ENCODE data around the gene CD38. TPM values are rescaled to one million over a fixed set of nuclear protein-coding genes. Genes with fewer than 3 reads are reported as not detected.

The CD38 gene
- total RNA-seq, 1 experiment from 2014 or later, result 0.07 TPM

DNA sequence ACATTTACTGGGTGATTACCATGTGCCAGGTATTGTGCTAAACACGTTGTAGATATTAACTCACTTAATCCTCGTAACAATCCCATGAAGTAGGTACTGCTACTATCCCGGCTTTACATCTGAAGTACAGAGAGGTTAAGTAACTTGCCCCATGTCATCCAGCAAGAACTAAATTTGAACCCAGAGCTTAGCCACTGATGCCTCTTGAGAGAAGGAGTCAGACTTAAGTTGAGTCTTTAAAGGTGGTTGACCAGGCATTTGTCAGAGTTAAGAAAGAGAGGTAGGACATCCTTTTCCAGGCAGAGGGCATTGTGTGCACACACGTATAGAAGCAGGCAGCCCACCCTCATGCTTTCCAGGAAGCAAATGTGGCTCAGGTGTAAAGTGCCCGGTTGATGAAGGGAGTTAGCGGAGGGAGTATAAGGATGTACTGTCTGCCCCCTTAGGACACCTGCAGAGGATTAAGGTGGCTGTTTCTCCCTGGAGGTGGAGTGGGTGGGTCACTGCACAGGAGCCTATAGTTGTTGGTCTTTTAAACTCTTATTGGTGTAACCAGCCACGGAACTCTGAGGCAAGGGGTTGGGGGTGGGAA lies 335 bp upstream of the CD38 start:
- no peak overlapping the region for H2AK5ac ChIP-seq (ENCODE audit: insufficient read length, low read length)
- H4K20me1 ChIP-seq (ENCODE audit: control insufficient read depth, insufficient read depth, insufficient read length), result no peaks in the 10 kb centered on the region
- H3K4me3 Mint-ChIP-seq, result peak overlapping the region; percentile 67 to 84
- no peak overlapping the region for H3K23ac ChIP-seq (ENCODE audit: insufficient read length, low read depth, low read length)
- peaks cover 20% of the 10 kb centered on the region for H3K27me3 ChIP-seq (ENCODE audit: insufficient read depth, low read length)
- no peak overlapping the region for H2BK5ac ChIP-seq (ENCODE audit: insufficient read length, low read length)
- H3K79me1 ChIP-seq (ENCODE audit: insufficient read depth, low read depth, low read length, poor library complexity, severe bottlenecking), result no peaks in the 10 kb centered on the region
- DNase-seq, result no peak
- H3K4me1 ChIP-seq (ENCODE audit: insufficient read depth, low read length), result no peaks in the 10 kb centered on the region
- H3K23me2 ChIP-seq (ENCODE audit: insufficient read length, low read depth, low read length, poor library complexity, severe bottlenecking), result peaks cover 12% of the 10 kb centered on the region
- no peak overlapping the region for H2AFZ ChIP-seq (ENCODE audit: low read length)
- H3K14ac ChIP-seq (ENCODE audit: insufficient read depth, low read length), result no peak overlapping the region
- no peak overlapping the region for H3K27ac Mint-ChIP-seq
- no peaks in the 10 kb centered on the region for H3K9me3 Mint-ChIP-seq
- H2BK12ac ChIP-seq (ENCODE audit: insufficient read length, low read depth, low read length), result no peak overlapping the region
- WGBS (ENCODE audit: extremely low coverage, insufficient read length, low lambda C conversion rate), result no CpG with 5 or more reads among the region's 7 CpGs
- H3K36me3 Mint-ChIP-seq (ENCODE audit: insufficient read depth in 1 of 3, low read depth in 3 of 3), result no peaks in the 10 kb centered on the region
- H3K9ac ChIP-seq (ENCODE audit: extremely low read depth, insufficient read length, low read length), result no peak overlapping the region
- no peak overlapping the region for H3T11ph ChIP-seq (ENCODE audit: low read length)
- no peak overlapping the region for H3K4ac ChIP-seq (ENCODE audit: low read depth, low read length)
- H3K18ac ChIP-seq (ENCODE audit: insufficient read length, low read depth, low read length), result no peak overlapping the region
- H4K5ac ChIP-seq (ENCODE audit: insufficient read length, low read depth, low read length), result no peak overlapping the region
- no peak overlapping the region for H2BK20ac ChIP-seq (ENCODE audit: low read depth, low read length, poor library complexity, severe bottlenecking)
- no peak overlapping the region for H3K27ac ChIP-seq (ENCODE audit: insufficient read length, low read depth, low read length)
- no peaks in the 10 kb centered on the region for H3K79me2 ChIP-seq (ENCODE audit: insufficient read depth, low read length)
- H2BK15ac ChIP-seq (ENCODE audit: low read depth, low read length), result no peak overlapping the region
- H2BK120ac ChIP-seq (ENCODE audit: low read depth, low read length, poor library complexity, severe bottlenecking), result no peak overlapping the region
- peaks cover 87% of the 10 kb centered on the region for H3K27me3 Mint-ChIP-seq (ENCODE audit: low read depth)
- H3K56ac ChIP-seq (ENCODE audit: insufficient read length, low read depth, low read length), result no peak overlapping the region
- peaks cover 12 to 14% of the 10 kb centered on the region in 2 experiments for H3K4me1 Mint-ChIP-seq
- no peak overlapping the region for H4K8ac ChIP-seq (replicated peaks; ENCODE audit: insufficient read length, low read depth, low read length)
- no peaks in the 10 kb centered on the region for H3K9me3 ChIP-seq (ENCODE audit: control insufficient read depth, low read depth, low read length)
- peak overlapping the region; percentile 81 for H3K4me2 ChIP-seq (ENCODE audit: insufficient read depth, insufficient read length, low read length)
- no peak overlapping the region for H4K91ac ChIP-seq (ENCODE audit: insufficient read length, low read depth, low read length)
- TF ChIP-seq, protein P1, sequence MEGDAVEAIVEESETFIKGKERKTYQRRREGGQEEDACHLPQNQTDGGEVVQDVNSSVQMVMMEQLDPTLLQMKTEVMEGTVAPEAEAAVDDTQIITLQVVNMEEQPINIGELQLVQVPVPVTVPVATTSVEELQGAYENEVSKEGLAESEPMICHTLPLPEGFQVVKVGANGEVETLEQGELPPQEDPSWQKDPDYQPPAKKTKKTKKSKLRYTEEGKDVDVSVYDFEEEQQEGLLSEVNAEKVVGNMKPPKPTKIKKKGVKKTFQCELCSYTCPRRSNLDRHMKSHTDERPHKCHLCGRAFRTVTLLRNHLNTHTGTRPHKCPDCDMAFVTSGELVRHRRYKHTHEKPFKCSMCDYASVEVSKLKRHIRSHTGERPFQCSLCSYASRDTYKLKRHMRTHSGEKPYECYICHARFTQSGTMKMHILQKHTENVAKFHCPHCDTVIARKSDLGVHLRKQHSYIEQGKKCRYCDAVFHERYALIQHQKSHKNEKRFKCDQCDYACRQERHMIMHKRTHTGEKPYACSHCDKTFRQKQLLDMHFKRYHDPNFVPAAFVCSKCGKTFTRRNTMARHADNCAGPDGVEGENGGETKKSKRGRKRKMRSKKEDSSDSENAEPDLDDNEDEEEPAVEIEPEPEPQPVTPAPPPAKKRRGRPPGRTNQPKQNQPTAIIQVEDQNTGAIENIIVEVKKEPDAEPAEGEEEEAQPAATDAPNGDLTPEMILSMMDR (conservative IDR thresholded peaks at IDR 0.05), result no peak

Data from H9 (cell line).